Mammary epithelial cell (primary cell): Measurements from ENCODE around the gene SCAF1.

Source experiments
- CTCF ChIP-seq, 2 donors: IDR thresholded peaks in 1 of 2; conservative IDR thresholded peaks in 1 of 2; 2 replicates each; pipeline ENCODE4 v1.5.1; 2011 to 2012; ENCODE audit warnings: inconsistent platforms in 2 of 2, low read length in 2 of 2, mild to moderate bottlenecking in 2 of 2, control low read depth in 1 of 2, low read depth in 1 of 2; ENCODE audit not compliant: insufficient read depth in 1 of 2; ENCODE audit errors: extremely low read depth in 1 of 2
- EZH2 ChIP-seq: IDR thresholded peaks from 2 replicates; pipeline ENCODE4 v1.6.1; 2012; ENCODE audit warnings: low read length, inconsistent platforms, borderline replicate concordance

GRCh38 chr19:49655570-49656455 lies 13.8 kb downstream of the SCAF1 start:
- TF ChIP-seq CTCF (conservative IDR thresholded peaks at IDR 0.05 in 1 of 2, IDR thresholded peaks at IDR 0.05 in 1 of 2; ENCODE audit: extremely low read depth in 1 of 2, insufficient read depth in 1 of 2, low read depth in 1 of 2, low read length in 2 of 2) (no peak), EZH2 (no peak)
